HG03521 (cell line): ENCODE measurements around the gene TMEM51.

ENCODE experiments used
- ATAC-seq: cut with Tn5 transposase; IDR thresholded peaks from one replicate; pipeline ENCODE4 v1.9.1; 2021; ENCODE audit warnings: mild to moderate bottlenecking, moderate library complexity; ENCODE audit not compliant: unreplicated experiment

Gene TMEM51

DNA sequence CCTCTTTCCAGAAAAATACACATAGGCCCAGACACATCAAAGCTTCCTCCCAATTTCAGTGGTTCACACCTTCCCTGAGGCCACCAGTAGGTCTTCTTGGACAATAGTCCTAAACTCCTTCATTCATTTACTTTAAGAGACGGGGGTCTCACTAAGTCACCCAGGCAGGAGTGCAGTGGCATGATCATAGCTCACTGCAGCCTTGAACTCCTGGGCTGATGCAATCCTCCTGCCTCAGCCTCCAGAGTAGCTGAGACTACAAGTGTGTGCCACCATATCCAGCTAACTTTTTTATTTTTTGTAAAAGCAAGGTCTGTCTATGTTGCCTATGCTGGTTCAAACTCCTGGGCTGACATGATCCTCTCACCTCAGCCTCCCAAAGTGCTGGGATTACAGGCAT is 85.2 kb downstream of the TMEM51 start:
- ATAC-seq: no peak

DNA sequence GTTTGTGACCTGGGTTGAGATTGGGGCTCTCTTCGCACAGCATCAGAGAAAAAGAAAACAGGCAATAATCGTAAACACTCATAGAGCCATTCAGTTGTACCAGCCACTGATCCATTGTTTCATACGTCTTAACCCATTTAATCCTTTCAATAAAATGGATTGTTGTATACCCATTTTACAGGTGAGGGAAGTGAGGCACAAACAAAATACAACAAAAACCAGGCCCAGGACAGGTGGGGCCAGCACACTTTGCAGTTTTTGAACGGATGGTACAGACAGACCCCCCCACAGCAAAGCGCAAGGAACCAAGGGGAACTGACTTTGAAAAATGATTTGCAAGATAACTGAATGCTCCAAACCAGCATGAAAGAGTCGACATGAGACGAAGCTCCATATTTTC is 89.2 kb downstream of the TMEM51 start:
- no peak for ATAC-seq

DNA sequence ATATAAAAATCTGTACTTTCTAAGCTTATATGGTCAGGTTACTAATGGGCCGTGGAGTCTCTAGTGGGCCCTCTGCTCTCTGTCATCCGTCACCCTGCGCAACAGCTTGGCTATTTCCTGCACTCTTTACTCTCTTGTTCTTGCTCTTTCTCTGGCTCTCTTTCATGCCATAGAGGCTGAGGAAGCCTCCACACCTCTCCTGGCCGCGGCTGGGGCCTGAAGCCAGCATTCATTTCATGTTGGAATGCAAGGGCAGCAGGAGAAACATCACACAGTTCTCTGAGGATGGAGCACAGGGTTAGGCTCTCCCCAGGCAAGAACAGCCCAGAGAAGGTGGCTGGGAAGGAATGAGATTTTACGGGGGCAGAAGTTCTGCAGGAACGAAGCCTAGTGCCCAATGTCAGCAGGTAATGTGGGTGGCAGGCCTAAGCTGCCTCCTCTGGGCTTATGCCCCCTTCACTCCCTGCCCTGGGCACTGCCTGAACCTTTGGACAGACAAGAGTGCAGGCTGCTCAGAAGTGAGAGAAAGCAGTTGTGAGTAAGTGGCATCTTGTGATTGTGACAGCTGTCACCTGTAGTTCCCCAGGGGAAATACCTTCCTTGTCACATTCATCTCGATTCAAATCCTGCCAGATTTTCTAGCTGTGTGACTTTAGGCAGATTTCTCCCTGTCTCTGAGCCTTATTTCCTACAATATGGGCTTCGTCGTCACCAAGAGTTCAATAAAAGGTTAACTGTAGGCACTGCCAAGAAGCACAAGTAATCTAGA is 89.9 kb downstream of the TMEM51 start:
- ATAC-seq: no peak

DNA sequence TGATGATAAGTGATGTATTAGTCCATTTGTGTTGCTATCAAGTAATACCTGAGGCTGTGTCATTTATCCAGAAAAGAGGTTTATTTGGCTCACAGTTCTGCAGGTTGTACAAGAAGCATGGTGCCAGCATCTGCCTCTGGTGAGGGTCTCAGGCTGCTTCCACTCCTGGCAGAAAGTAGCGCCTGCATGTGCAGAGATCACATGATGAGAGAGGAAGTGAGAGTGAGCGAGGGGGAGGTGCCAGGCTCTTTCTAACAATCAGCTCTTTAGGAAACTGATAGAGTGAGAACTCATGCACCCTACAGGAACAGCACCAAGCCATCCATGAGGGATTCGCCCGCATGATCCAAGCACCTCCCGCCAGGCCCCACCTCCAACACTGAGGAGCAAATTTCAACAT is 91.3 kb downstream of the TMEM51 start:
- ATAC-seq: no peak

GRCh38 chr1:15245593-15246360 is 92.2 kb downstream of the TMEM51 start:
- no peak for ATAC-seq

DNA sequence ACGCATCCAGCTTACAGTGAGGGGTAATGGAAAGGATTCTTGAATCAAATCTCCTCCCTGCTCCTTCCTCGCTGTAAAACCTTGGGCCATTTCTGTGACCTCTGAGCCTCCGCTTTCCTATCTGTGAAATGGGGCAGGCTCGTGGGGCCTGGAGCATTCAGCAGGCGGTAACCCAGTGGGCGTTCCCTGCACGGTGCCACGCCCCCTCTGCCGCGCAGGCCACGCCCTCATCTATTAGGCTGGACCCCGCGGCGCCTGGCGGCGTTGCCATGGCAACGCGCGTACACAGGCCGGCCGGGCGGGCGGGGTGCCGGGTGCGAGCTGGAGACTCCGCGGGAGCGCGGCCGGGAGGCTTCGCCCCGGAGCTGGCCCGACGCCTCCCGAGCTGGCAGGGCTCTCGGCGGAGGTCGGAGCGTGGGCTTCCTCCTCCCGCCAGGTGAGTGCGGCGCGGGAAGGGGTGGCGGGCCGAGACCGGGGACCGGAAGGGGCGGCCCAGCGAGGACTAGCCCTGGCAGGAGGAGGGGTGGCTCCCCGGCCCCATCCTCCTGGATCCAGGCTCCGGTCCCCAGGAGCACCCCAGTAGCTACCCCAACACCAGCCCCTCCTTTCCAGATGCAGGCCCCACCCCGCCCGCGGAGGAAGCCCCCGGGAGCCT is 93.5 kb downstream of the TMEM51 start, which contains the start of gene FHAD1:
Gene FHAD1, plus strand, starts transcription at position 264 of the 655 bp plus-strand sequence. CDS start 4,562 bp downstream, outside the sequence.
- peak; percentile 64 for ATAC-seq

DNA sequence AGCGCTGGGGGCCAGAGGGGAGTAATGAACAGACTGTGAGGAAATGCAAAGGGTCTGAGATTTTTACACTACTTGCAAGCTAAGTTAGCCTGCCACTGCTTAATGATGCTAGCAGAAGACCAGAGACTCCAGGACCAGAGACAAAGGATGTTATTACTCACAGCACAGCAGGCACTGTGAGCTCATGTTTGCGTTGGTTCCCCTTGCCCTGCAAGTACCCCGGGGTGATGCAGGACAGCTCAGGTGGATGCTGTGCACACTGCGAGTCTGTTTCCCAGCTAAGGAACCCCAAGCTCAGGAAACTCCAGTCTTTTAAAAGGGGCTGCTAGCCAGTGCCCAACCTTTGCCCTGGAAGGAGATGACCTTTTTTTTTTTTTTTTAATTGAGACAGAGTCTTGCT is 94.7 kb downstream of the TMEM51 start:
- no peak for ATAC-seq

DNA sequence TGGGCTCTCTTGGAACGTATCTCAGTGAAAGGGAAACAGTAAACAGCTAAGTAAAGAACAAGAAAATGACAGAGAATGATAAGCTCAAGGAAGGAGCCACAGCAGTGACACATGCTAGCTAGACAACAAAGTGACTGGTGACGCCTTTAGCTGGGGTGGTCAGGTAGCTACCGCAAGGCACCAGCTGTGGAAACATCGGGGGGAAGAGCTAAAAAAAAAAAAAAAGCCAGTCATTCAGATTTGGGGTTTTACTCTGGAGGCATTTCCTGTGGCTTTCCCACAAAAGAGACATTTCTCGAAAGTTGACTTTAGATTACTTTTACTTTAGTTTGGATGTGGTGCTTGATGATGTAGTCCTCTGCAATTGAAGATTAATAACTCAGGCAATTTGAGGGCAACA is 95.5 kb downstream of the TMEM51 start:
- no peak for ATAC-seq

DNA sequence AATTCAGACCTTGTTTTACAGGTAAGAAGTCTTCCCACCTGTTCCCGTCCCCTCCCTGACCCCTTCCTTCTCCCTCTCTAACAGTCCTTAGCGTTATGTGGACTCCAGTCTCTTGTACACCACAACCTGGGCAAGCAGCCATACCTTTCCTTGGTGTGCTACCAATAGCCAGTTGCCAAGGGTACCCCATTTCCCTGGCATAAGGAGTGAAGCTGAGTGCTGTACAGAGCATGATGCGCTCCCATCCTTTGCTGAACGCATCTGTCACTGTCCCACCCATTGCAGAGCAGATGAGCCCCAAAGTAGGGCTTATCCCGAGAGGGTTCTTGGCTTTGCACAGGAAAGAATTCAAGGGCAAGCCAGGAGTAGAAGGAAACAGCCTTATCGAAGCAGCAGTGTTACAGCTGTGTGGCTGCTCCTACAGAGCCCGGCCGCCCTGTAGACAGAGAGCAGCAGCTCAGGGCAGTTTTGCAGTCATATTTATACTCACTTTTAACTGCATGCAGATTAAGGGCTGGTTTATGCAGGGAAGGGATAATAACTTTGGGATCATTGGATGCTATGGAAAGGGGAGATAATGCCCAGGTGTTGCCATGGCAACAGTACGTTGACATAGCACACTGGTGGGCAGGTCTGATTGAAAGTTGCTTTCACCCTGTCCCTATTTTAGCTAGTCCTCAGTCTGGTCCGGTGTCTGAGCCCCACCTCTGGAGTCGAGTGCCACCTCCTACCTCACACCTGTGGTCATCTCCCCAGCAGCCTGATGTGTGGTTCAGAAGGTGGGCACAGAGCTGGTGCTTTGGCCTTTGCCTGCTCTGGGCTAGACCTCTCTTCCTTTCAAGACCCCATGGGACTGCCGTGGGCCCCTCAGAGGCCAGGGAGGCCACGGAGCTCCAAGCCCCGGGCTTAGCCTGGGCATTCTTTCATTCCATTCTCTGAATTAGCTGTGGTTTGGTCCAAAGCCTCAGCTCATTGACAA is 98.6 kb downstream of the TMEM51 start:
- ATAC-seq: no peak

GRCh38 chr1:15254559-15254958 is 101.0 kb downstream of the TMEM51 start:
- ATAC-seq: no peak

- ATAC-seq: no peak
Observed at GRCh38 chr1:15255582-15256149, 102.1 kb downstream of the TMEM51 start.

DNA sequence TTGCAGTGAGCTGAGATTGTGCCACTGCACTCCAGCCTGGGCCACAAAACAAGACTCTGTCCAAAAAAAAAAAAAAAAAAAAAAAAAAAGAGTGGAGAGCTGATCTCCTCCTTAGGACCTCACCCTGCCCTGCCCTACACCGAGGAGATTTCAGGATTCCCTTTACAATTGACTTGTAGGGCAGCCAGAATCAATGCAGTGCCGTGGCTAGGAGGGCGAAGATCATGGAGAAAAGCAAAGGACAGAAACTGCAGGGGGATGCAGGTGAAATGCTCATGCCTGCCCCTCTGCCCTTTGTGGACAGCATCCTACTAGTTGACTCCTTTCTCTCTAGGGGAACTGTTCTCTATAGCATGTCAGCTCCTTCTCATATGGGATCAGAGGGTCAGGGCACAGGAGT is 103.0 kb downstream of the TMEM51 start:
- no peak for ATAC-seq

DNA sequence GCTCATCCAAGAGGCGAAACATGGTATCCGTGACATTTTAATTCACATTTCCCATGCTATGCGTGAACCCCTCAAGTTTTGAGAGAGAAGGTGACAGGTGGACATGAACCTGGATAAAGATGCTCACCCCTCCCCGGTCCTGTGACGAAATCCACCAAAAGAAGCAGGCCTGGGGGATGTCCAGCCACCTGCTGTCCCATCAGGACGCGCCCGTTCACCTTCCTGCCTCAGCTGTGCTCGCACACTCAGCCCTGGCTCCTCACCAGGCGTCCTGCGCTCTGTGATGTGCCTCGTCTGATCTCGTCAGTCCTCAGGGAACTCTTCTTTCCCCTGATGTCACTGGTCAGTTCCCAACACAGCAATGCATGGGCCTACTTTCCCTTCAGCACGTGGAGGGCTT is 103.8 kb downstream of the TMEM51 start:
- no peak for ATAC-seq

GRCh38 chr1:15258833-15259621 is 105.5 kb downstream of the TMEM51 start:
- no peak for ATAC-seq

- no peak for ATAC-seq
Observed at GRCh38 chr1:15259622-15260007, 106.1 kb downstream of the TMEM51 start.

- ATAC-seq: no peak
Observed at GRCh38 chr1:15260418-15261154, 107.0 kb downstream of the TMEM51 start.

GRCh38 chr1:15261155-15262002 is 107.8 kb downstream of the TMEM51 start:
- ATAC-seq: no peak

DNA sequence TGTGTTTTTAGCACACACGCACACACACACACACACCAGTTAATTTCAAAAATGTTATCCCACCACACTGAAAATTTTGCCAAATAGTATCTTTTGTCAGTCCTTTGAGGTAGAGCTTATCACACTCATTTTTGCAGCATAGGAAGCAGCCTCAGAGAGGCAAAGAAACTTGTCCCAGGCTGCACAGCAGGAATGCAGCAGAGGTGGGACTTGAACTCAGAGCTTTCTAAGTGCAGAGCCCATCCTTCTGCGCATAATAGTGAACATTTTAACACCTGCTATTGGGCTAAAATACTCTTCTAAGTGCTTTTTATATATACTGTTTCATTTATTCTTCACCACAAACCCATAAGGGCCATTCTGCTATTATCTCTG is 108.4 kb downstream of the TMEM51 start:
- ATAC-seq: no peak
